VCaP (cell line): Measurements from ENCODE around the gene VMA21.
A peak's percentile ranks its signal among the peaks of the same experiment; 100 is the strongest.

Experiments used
- H3K27ac ChIP-seq: fragments of 450-650 bp; 2 replicates; pipeline ENCODE4 v1.5.1; 2017
- TF ChIP-seq, protein P1 (sequence below): fragments of 450-650 bp; conservative IDR thresholded peaks from 2 replicates; pipeline ENCODE4 v1.5.1; 2017; ENCODE audit warnings: mild to moderate bottlenecking, moderate library complexity

The VMA21 gene

DNA sequence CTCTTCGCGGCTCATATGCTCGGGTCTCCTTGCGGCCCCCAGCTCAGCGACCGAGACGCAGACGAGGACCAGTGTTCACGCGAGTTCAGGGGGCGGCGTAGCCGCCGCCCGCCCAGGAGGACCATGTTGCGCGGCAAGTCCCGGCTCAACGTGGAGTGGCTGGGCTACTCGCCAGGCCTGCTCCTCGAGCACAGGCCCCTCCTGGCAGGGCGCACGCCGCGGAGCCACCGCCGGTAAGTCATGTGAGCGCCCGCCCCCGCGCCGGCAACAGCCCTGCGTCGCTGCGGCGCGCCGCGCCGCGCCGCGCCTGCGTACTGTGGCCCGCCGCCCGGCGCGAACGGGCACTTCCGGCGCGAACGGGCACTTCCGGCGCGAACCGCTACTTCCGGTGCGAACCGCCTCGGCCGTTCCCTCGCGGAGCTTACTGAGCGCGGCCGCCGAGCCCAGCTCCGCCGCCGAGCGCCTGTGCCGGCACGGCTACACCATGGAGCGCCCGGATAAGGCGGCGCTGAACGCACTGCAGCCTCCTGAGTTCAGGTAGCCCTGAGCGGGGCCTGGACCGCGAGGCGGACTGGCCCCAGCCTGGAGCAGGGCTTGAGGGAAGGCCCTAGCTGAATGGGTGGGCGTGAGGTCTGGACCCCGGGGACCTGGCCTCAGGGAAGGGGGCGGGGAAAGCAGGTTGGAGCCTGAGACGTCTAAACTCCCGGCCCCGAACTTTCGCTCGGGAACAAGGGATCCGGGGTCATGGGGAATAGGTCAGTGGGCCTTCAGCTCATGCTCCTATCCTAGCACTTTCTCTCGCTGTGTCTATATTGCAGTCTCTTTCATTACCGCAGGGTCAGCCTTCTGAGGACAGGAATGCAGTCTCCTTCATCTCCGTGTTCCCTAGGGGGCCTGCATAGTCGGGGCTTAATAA is at the start of gene VMA21:
TSS of gene VMA21 (plus strand) at position 382 of the 916 bp plus-strand sequence. CDS start at position 485, 103 bp downstream.
- H3K27ac ChIP-seq, result peak within 1 kb of the TSS; percentile 86
- TF ChIP-seq, protein P1, sequence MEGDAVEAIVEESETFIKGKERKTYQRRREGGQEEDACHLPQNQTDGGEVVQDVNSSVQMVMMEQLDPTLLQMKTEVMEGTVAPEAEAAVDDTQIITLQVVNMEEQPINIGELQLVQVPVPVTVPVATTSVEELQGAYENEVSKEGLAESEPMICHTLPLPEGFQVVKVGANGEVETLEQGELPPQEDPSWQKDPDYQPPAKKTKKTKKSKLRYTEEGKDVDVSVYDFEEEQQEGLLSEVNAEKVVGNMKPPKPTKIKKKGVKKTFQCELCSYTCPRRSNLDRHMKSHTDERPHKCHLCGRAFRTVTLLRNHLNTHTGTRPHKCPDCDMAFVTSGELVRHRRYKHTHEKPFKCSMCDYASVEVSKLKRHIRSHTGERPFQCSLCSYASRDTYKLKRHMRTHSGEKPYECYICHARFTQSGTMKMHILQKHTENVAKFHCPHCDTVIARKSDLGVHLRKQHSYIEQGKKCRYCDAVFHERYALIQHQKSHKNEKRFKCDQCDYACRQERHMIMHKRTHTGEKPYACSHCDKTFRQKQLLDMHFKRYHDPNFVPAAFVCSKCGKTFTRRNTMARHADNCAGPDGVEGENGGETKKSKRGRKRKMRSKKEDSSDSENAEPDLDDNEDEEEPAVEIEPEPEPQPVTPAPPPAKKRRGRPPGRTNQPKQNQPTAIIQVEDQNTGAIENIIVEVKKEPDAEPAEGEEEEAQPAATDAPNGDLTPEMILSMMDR, result no peak

GRCh38 chrX:151359341-151359740 is 37.7 kb upstream of the VMA21 start:
- TF ChIP-seq, protein P1, result no peak
- no peak overlapping the region for H3K27ac ChIP-seq

DNA sequence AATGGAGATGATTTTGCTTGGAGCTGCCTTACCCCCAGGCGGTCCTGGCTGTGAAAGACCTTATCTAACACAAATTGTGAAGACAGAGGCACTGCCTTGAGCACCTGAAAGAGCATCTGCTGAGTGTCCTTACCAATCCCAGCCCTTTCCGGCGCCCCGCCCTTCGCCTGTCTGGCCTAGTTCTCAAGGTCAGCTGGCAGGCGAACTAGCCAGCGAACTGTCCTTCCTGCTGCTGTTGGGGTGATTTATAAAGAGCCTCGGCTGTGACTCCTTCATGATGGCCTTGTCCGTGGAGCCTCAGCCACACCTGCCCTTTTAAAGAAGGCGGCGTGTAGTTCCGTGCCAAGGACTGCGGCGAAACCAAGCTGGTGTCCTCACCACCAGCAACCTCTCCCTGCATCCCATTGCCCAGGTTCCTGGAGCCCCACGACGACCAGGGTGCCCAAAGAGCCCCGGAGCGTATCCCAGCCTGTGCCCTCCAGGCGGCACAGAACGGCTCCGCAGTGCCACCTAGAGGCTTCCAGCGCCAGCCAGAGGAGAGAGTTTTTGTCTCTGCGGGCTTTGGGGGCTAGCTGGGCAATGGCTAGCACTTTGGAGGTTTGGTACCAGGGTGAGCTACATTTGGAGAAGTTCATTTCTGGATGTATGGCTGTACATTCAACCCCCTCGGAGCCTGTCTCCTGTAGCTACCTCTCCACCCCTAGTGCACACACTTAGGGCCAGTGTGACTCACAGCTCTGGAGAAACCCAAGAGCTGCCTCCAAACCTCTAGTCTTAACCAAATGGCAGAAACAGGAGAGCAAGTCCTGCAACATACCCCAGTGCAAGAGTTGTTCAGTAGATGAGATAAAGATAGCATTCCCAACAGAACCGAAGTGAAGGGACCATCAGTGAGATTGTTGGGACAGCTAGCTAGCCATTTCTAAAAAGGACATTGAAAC is 36.8 kb upstream of the VMA21 start:
- TF ChIP-seq, protein P1, result peak; percentile 78

GRCh38 chrX:151363316-151363715 is 33.7 kb upstream of the VMA21 start:
- no peak overlapping the region for H3K27ac ChIP-seq
- TF ChIP-seq, protein P1, result no peak

More for the DNA sequence above, 36.8 kb upstream of the VMA21 start:
- no peak overlapping the region for H3K27ac ChIP-seq

GRCh38 chrX:151365579-151365978 is 31.4 kb upstream of the VMA21 start:
- TF ChIP-seq, protein P1, result no peak
- no peak overlapping the region for H3K27ac ChIP-seq

GRCh38 chrX:151370906-151371305 is 26.1 kb upstream of the VMA21 start:
- no peak overlapping the region for H3K27ac ChIP-seq
- TF ChIP-seq, protein P1, result no peak

DNA sequence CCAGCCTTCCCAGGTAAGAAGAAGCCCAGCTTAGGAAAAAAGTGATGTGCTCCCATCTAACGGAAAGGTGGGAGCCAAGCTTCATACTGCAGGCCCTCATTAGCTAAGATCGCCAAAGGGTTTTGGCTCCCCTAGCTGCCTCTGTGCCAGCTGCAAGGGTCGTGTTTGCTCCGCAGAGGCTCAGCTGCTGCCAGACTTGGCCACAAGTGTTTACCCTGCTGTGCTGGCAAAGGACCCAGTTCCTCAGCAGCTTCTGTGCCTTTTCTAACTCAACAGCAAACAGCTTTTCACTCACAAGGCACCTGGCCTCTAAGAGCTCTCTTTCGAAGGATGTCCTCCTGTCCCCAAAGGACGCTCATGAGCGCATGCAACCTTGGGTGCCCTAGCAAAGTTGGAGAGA is 12.2 kb upstream of the VMA21 start:
- TF ChIP-seq, protein P1, result peak; percentile 34
- H3K27ac ChIP-seq, result no peak overlapping the region
